DND-41 (cell line): ENCODE results near the gene SLC3A2.

ENCODE experiments used
- EZH2 ChIP-seq: IDR thresholded peaks from 3 replicates; pipeline ENCODE4 v1.6.1; 2012; ENCODE audit warnings: borderline replicate concordance, low read depth, mild to moderate bottlenecking, moderate library complexity, low read length, inconsistent platforms; ENCODE audit not compliant: severe bottlenecking
- TF ChIP-seq, protein P1 (sequence below): IDR thresholded peaks from 2 replicates; pipeline ENCODE4 v1.5.1; 2012; ENCODE audit warnings: borderline replicate concordance, low read length, moderate library complexity, mild to moderate bottlenecking; ENCODE audit not compliant: poor library complexity, severe bottlenecking; ENCODE audit errors: extremely low read depth

DNA sequence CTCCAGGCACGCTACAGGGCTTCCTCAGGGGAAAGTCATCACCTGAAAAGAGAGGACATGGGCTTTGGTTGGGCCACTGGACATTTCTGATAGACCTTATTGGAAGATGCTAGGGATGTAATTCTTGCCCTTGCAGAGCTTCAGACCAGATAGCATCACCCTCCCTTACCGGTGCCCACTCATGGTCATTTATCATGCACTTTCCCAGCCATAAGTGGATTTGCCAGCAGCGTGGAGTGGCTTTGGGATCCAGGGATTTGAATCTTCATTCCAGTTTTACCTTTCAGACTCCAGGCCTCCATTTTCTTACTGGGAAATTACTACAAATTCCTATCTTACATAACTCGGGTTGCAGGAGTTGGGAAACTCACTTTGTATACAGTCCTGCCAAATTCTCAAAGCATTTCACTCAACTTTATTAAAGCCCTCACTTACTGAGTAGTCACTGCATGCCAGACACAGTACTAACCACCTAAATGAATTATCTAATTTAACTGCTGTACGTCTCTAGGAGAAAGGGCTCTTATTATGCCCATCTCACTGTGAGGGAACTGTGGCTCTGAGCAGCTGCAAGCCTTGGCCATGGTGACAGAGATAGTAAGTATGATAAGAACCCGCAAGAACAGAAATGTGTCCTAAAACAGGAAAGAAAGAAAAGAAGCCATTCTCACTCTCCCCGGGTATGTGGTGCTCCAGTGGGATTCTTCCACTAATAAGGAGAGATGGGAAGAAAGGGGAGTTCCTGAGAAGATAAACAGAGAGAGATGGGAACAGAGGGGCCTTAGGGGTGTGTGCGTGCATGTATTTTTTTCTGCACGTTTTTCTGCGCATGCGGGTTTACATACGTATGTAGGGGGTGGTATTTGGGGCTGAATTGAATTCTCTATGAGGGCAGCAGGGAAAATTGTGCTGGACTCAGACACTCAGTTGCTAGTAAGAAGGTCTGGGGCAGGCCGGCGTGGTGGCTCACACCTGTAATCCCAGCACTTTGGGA lies 30.7 kb downstream of the SLC3A2 start:
- TF ChIP-seq EZH2, result no peak
- TF ChIP-seq, protein P1, sequence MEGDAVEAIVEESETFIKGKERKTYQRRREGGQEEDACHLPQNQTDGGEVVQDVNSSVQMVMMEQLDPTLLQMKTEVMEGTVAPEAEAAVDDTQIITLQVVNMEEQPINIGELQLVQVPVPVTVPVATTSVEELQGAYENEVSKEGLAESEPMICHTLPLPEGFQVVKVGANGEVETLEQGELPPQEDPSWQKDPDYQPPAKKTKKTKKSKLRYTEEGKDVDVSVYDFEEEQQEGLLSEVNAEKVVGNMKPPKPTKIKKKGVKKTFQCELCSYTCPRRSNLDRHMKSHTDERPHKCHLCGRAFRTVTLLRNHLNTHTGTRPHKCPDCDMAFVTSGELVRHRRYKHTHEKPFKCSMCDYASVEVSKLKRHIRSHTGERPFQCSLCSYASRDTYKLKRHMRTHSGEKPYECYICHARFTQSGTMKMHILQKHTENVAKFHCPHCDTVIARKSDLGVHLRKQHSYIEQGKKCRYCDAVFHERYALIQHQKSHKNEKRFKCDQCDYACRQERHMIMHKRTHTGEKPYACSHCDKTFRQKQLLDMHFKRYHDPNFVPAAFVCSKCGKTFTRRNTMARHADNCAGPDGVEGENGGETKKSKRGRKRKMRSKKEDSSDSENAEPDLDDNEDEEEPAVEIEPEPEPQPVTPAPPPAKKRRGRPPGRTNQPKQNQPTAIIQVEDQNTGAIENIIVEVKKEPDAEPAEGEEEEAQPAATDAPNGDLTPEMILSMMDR, result no peak
